ENCODE results near the gene NEIL3. TPM values are rescaled to one million over a fixed set of nuclear protein-coding genes. Genes with fewer than 3 reads are reported as not detected.

NEIL3 gene
- total RNA-seq, 2 experiments from 2014 or later = 0.22 to 0.25 TPM

DNA sequence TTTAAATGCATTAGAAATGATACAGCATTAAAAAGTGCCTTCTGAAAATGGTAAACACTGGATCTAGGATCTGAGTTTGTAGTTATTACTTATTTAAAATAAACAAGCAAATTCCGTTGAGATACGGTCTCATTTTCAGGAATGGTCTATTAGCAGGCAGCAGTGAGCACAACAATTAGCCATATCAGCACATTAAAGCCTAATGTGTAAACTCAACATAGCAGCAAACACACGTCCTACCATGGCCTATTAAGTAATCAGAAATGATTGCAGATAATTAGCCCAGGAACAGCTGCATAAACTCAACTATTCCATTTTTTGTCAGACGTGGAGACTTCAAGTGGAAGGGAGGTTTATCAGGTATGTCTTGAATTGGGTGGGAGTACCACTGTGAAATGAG is 61.8 kb downstream of the NEIL3 start:
- TF ChIP-seq, protein P1, sequence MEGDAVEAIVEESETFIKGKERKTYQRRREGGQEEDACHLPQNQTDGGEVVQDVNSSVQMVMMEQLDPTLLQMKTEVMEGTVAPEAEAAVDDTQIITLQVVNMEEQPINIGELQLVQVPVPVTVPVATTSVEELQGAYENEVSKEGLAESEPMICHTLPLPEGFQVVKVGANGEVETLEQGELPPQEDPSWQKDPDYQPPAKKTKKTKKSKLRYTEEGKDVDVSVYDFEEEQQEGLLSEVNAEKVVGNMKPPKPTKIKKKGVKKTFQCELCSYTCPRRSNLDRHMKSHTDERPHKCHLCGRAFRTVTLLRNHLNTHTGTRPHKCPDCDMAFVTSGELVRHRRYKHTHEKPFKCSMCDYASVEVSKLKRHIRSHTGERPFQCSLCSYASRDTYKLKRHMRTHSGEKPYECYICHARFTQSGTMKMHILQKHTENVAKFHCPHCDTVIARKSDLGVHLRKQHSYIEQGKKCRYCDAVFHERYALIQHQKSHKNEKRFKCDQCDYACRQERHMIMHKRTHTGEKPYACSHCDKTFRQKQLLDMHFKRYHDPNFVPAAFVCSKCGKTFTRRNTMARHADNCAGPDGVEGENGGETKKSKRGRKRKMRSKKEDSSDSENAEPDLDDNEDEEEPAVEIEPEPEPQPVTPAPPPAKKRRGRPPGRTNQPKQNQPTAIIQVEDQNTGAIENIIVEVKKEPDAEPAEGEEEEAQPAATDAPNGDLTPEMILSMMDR (IDR thresholded peaks at IDR 0.05) = no peak
- CTCF ChIA-PET = no interaction called here
- Histone ChIP-seq H3K27ac (ENCODE audit: low read depth in 1 of 2, low read length in 2 of 2) (no peak overlapping the region), H3K36me3 (ENCODE audit: insufficient read depth, low read length) (no peaks in the 10 kb centered on the region), H3K4me1 (ENCODE audit: insufficient read depth, low read length) (no peaks in the 10 kb centered on the region), H3K9me3 (ENCODE audit: control insufficient read depth in 1 of 2, insufficient read depth in 1 of 2, low read length in 2 of 2) (peaks cover 0 to 1% of the 10 kb centered on the region in 2 experiments), H3K27me3 (ENCODE audit: control insufficient read depth in 1 of 2, insufficient read depth in 2 of 2, low read length in 2 of 2) (no peaks in the 10 kb centered on the region), H3K4me3 (ENCODE audit: low read length) (no peak overlapping the region)
- no peaks in the 10 kb centered on the region for H3K36me3 Mint-ChIP-seq (ENCODE audit: low read depth)
- DNase-seq = no peak
- POLR2A ChIA-PET = no interaction called here
- H3K4me1 Mint-ChIP-seq (ENCODE audit: low read depth) = no peaks in the 10 kb centered on the region
- H3K9me3 Mint-ChIP-seq = no peaks in the 10 kb centered on the region
- intact Hi-C loops (cut with DNase I, micrococcal nuclease) = no loop called here
- no peak for ATAC-seq (ENCODE audit: poor library complexity)
- no peak overlapping the region for H3K27ac Mint-ChIP-seq
- no peak overlapping the region for H3K4me3 Mint-ChIP-seq
- H3K27me3 Mint-ChIP-seq = no peaks in the 10 kb centered on the region

DNA sequence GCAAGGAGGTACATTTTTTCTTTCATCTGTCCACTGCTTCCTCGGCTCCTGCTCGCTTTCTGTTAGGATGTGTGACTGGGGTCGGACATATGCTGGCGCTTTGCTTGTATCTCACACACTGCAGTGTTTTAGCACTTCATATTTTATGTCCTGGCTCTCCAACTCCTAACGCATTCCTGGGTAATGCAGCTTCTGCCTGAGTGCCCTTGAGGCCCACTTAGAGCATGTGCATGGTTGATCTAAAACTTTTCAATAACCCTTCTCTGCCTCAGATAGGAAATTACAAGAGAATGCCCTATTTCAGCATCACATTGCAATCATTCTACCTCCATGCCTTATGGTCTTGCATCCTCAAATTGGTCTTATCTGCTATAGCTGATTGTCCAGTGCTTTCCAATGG is 65.3 kb downstream of the NEIL3 start:
- ChIA-PET CTCF (interaction anchor here (1.7 kb wide), 1 partner anchor 15 kb away, joined by 4 read pairs; no protein-coding TSS in a partner anchor), POLR2A (interaction anchor here (0.6 kb wide), 1 partner anchor 67 kb away, joined by 3 read pairs; the partner anchor contains the start of gene AGA)
- Histone ChIP-seq H3K36me3 (ENCODE audit: insufficient read depth, low read length) (no peaks in the 10 kb centered on the region), H3K27me3 (ENCODE audit: control insufficient read depth in 1 of 2, insufficient read depth in 2 of 2, low read length in 2 of 2) (no peaks in the 10 kb centered on the region), H3K4me1 (ENCODE audit: insufficient read depth, low read length) (no peaks in the 10 kb centered on the region), H3K4me3 (ENCODE audit: low read length) (no peak overlapping the region), H3K27ac (ENCODE audit: low read depth in 1 of 2, low read length in 2 of 2) (no peak overlapping the region), H3K9me3 (ENCODE audit: control insufficient read depth in 1 of 2, insufficient read depth in 1 of 2, low read length in 2 of 2) (no peaks in the 10 kb centered on the region)
- intact Hi-C loops (cut with DNase I, micrococcal nuclease) = no loop called here
- no peaks in the 10 kb centered on the region for H3K9me3 Mint-ChIP-seq
- no peaks in the 10 kb centered on the region for H3K27me3 Mint-ChIP-seq
- H3K36me3 Mint-ChIP-seq (ENCODE audit: low read depth) = no peaks in the 10 kb centered on the region
- TF ChIP-seq, protein P1 (IDR thresholded peaks at IDR 0.05) = no peak
- no peak for DNase-seq
- ATAC-seq (ENCODE audit: poor library complexity) = no peak
- no peaks in the 10 kb centered on the region for H3K4me1 Mint-ChIP-seq (ENCODE audit: low read depth)
- no peak overlapping the region for H3K27ac Mint-ChIP-seq
- no peak overlapping the region for H3K4me3 Mint-ChIP-seq

DNA sequence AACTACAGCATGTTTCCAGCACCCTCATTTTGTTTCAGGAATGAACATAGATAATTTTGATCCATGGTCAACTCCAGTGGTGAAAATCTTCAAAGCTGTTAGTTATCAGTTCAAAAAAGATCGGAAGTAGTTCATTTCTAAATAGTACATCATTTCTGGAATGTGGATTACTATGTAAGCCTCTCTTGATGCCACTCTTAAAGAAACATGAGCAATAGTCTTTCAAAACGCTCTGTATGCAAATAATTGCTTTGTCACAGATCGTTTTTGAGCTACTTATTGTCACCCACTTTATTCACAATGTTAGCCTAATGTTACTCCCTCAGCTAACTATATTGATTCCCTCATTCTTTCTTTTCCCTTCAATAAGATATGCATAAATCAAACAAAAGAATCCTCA is 65.7 kb downstream of the NEIL3 start:
- DNase-seq = no peak
- ATAC-seq (ENCODE audit: poor library complexity) = no peak
- Histone ChIP-seq H3K4me3 (ENCODE audit: low read length) (no peak overlapping the region), H3K27me3 (ENCODE audit: control insufficient read depth in 1 of 2, insufficient read depth in 2 of 2, low read length in 2 of 2) (no peaks in the 10 kb centered on the region), H3K9me3 (ENCODE audit: control insufficient read depth in 1 of 2, insufficient read depth in 1 of 2, low read length in 2 of 2) (no peaks in the 10 kb centered on the region), H3K27ac (ENCODE audit: low read depth in 1 of 2, low read length in 2 of 2) (no peak overlapping the region), H3K36me3 (ENCODE audit: insufficient read depth, low read length) (no peaks in the 10 kb centered on the region), H3K4me1 (ENCODE audit: insufficient read depth, low read length) (no peaks in the 10 kb centered on the region)
- Mint-ChIP-seq H3K27me3 (no peaks in the 10 kb centered on the region), H3K27ac (no peak overlapping the region), H3K9me3 (no peaks in the 10 kb centered on the region), H3K36me3 (ENCODE audit: low read depth) (no peaks in the 10 kb centered on the region), H3K4me3 (no peak overlapping the region), H3K4me1 (ENCODE audit: low read depth) (no peaks in the 10 kb centered on the region)
- intact Hi-C loops (cut with DNase I, micrococcal nuclease) = no loop called here
- ChIA-PET POLR2A (interaction anchor here (0.6 kb wide), 1 partner anchor 67 kb away, joined by 3 read pairs; the partner anchor contains the start of gene AGA), CTCF (interaction anchor here (0.9 to 1.7 kb wide), 2 partner anchors 16 to 21 kb away, joined by 3 to 4 read pairs; no protein-coding TSS in a partner anchor)
- TF ChIP-seq, protein P1 (IDR thresholded peaks at IDR 0.05) = no peak
